ENCODE measurements around the gene AP5Z1. TPM values are rescaled to one million over a fixed set of nuclear protein-coding genes. Genes with fewer than 3 reads are reported as not detected.

AP5Z1 gene
- total RNA-seq, 4 donors from 2014 or later: 13.0 to 33.9 (median 26.8) TPM

DNA sequence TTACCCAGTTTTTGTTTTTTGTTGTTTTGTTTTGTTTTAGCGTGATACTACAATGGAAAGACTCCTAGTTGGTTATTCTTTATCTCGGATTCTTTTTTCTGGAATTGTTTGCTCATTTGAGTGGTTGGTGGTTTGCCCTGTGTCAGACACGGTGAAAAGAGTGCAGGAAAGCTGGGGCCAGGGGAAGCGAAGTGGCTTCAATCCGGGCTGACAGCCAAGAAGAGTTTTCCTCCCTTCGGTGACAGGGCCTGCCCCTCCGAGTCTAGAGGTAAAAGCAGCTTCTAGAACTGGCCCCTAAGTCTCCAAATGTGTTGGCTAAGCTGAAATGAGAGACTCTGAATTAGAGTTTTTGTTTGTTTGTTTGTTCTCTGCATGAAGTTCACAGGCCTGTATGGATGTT is 5.7 kb upstream of the AP5Z1 start:
- H3K4me3 ChIP-seq: no peak overlapping the region
- H3K9me3 ChIP-seq: no peaks in the 10 kb centered on the region
- peak overlapping the region; percentile 72 to 90 (median 82) for H3K27ac ChIP-seq
- TF ChIP-seq POLR2A (IDR thresholded peaks at IDR 0.05): no peak
- no peak for TF ChIP-seq POLR2AphosphoS5 (IDR thresholded peaks at IDR 0.05)
- TF ChIP-seq, protein P1, sequence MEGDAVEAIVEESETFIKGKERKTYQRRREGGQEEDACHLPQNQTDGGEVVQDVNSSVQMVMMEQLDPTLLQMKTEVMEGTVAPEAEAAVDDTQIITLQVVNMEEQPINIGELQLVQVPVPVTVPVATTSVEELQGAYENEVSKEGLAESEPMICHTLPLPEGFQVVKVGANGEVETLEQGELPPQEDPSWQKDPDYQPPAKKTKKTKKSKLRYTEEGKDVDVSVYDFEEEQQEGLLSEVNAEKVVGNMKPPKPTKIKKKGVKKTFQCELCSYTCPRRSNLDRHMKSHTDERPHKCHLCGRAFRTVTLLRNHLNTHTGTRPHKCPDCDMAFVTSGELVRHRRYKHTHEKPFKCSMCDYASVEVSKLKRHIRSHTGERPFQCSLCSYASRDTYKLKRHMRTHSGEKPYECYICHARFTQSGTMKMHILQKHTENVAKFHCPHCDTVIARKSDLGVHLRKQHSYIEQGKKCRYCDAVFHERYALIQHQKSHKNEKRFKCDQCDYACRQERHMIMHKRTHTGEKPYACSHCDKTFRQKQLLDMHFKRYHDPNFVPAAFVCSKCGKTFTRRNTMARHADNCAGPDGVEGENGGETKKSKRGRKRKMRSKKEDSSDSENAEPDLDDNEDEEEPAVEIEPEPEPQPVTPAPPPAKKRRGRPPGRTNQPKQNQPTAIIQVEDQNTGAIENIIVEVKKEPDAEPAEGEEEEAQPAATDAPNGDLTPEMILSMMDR (IDR thresholded peaks at IDR 0.05): no peak
- TF ChIP-seq EP300 (IDR thresholded peaks at IDR 0.05): no peak
- H3K36me3 ChIP-seq: peaks cover 0 to 30% of the 10 kb centered on the region in 2 donors
- 6 to 11% methylated on average over 6 to 7 of the region's 7 CpGs for WGBS, 2 donors (ENCODE audit: low coverage in 1 of 2)
- peaks cover 0 to 75% (median 24%) of the 10 kb centered on the region in 3 donors for H3K4me1 ChIP-seq
- ATAC-seq: no peak
- no peaks in the 10 kb centered on the region for H3K27me3 ChIP-seq

DNA sequence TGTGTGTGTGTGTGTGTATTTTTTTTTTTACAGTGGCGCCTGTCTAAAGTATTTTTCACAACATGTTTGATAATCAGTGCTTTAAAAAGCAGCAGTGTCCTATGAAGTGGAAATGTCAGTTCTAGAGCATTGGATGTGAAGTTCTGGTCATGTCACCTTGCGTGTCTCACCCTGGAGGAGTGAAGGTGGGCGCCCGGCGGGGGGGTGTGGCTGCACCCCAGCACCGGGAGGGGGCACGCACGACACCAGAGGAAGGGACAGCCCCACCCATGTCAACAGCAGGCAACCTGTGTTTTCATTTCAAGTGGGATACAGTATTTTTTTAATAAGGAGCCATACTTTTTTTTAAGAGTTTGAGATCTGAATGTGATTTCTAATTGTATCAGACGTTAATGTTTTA is 4.5 kb upstream of the AP5Z1 start:
- H3K4me1 ChIP-seq: peaks cover 0 to 65% (median 24%) of the 10 kb centered on the region in 3 donors
- H3K27me3 ChIP-seq: no peaks in the 10 kb centered on the region
- WGBS, 2 donors (ENCODE audit: low coverage in 1 of 2): 59 to 83% methylated on average over 1 to 6 of the region's 9 CpGs
- H3K36me3 ChIP-seq: peaks cover 0 to 19% of the 10 kb centered on the region in 2 donors
- H3K27ac ChIP-seq: peak overlapping the region in 3 of 4 donors; percentile 72 to 90 (median 86)
- H3K4me3 ChIP-seq: no peak overlapping the region
- no peaks in the 10 kb centered on the region for H3K9me3 ChIP-seq
- no peak for ATAC-seq
- TF ChIP-seq POLR2AphosphoS5 (IDR thresholded peaks at IDR 0.05) (no peak), POLR2A (IDR thresholded peaks at IDR 0.05) (no peak), EP300 (IDR thresholded peaks at IDR 0.05) (no peak)
- TF ChIP-seq, protein P1 (IDR thresholded peaks at IDR 0.05): no peak

DNA sequence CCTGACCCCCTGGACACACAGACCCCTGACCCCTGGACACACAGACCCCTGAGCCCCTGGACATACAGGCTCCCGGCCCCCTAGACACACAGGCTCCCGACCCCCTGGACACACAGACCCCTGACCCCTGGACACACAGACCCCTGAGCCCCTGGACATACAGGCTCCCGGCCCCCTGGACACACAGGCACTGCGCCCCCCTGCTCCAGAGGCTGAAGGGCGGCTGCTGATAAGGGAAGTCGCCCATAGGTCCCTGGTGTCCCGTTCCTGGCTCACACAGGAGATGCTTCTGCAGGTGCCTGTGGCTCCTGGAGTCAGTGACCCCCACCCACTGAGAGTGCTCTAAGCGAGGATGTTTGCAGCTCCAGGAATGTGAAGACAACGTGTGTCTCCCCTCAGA is 3.7 kb upstream of the AP5Z1 start:
- no CpG with 5 or more reads among the region's 9 CpGs for WGBS, 2 donors (ENCODE audit: low coverage in 1 of 2)
- Histone ChIP-seq H3K4me1 (peaks cover 2 to 64% (median 24%) of the 10 kb centered on the region in 3 donors), H3K4me3 (no peak overlapping the region), H3K27ac (peak overlapping the region in 3 of 4 donors; percentile 17 to 90 (median 86)), H3K27me3 (no peaks in the 10 kb centered on the region), H3K36me3 (peaks cover 0 to 14% of the 10 kb centered on the region in 2 donors), H3K9me3 (no peaks in the 10 kb centered on the region)
- ATAC-seq: no peak
- TF ChIP-seq EP300 (IDR thresholded peaks at IDR 0.05) (no peak), POLR2AphosphoS5 (IDR thresholded peaks at IDR 0.05) (no peak), POLR2A (IDR thresholded peaks at IDR 0.05) (no peak)
- TF ChIP-seq, protein P1 (IDR thresholded peaks at IDR 0.05): no peak

DNA sequence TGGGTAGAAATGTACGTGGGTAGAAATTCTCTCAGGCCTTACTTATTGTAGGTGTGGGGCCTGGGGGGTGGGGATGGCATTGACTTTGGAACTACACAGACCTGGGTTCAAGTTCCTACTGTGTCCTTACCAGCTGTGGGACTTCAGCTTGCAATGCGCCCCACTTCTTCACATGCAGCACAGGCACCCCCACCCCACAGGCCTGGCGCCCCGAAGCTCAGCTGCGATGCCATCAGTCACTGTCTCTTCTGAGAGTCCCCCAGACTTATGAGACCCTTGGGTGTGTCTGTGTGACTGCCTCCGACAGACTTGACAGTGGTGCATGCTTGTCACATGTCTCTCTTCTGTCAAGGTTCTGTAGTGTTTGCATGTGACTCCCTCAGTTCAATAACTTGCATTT is 3.1 kb upstream of the AP5Z1 start:
- H3K9me3 ChIP-seq: no peaks in the 10 kb centered on the region
- H3K27me3 ChIP-seq: no peaks in the 10 kb centered on the region
- 80 to 87% methylated on average over 2 to 5 of the region's 6 CpGs for WGBS, 2 donors (ENCODE audit: low coverage in 1 of 2)
- peaks cover 0 to 14% of the 10 kb centered on the region in 2 donors for H3K36me3 ChIP-seq
- peak overlapping the region in 3 of 4 donors; percentile 17 to 90 (median 86) for H3K27ac ChIP-seq
- ATAC-seq: no peak
- TF ChIP-seq POLR2A (IDR thresholded peaks at IDR 0.05) (no peak), EP300 (IDR thresholded peaks at IDR 0.05) (no peak), POLR2AphosphoS5 (IDR thresholded peaks at IDR 0.05) (no peak)
- TF ChIP-seq, protein P1 (IDR thresholded peaks at IDR 0.05): no peak
- peaks cover 3 to 64% (median 27%) of the 10 kb centered on the region in 3 donors for H3K4me1 ChIP-seq
- H3K4me3 ChIP-seq: no peak overlapping the region

DNA sequence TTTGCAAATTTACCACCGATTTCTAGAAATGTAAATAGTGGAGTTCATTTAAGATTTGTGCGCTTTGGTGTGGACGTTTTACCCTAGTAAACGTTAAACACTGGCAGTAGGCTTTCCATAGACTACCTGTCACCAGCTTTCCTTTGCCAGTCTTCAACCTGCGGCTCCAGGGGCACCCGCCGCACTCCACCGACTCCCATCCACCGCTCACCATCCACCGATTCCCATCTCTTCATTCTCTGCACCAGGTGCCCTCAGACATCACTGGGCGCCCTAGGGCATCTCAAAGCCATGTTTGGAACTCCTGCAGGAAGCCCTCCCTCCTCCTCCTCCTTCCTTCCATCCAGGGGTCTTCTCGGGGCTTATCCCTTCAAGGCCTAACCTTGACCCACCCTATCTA is 1.4 kb upstream of the AP5Z1 start:
- Histone ChIP-seq H3K27me3 (no peaks in the 10 kb centered on the region), H3K4me3 (no peak overlapping the region), H3K9me3 (no peaks in the 10 kb centered on the region), H3K27ac (peak overlapping the region in 2 of 4 donors; percentile 93 to 96), H3K4me1 (peaks cover 3 to 62% (median 24%) of the 10 kb centered on the region in 3 donors), H3K36me3 (peaks cover 0 to 10% of the 10 kb centered on the region in 2 donors)
- TF ChIP-seq POLR2AphosphoS5 (IDR thresholded peaks at IDR 0.05): no peak
- ATAC-seq: no peak
- 74 to 81% methylated on average over 12 of the region's 12 CpGs for WGBS, 2 donors (ENCODE audit: low coverage in 1 of 2)

All from gastroesophageal sphincter (tissue), 4 donors.